AG09319 (cell line): Measurements from ENCODE around the gene BRF1.

Source experiments
- DNase-seq: peaks from one replicate; pipeline ENCODE4 v3.0.0-alpha.2; 2010; ENCODE audit warnings: low read depth; ENCODE audit errors: extremely low read depth
- TF ChIP-seq, protein P1 (sequence below): IDR thresholded peaks from 2 replicates; pipeline ENCODE4 v1.5.1; 2011; ENCODE audit warnings: low read depth, mild to moderate bottlenecking, inconsistent platforms, low read length, moderate library complexity

BRF1 gene

DNA sequence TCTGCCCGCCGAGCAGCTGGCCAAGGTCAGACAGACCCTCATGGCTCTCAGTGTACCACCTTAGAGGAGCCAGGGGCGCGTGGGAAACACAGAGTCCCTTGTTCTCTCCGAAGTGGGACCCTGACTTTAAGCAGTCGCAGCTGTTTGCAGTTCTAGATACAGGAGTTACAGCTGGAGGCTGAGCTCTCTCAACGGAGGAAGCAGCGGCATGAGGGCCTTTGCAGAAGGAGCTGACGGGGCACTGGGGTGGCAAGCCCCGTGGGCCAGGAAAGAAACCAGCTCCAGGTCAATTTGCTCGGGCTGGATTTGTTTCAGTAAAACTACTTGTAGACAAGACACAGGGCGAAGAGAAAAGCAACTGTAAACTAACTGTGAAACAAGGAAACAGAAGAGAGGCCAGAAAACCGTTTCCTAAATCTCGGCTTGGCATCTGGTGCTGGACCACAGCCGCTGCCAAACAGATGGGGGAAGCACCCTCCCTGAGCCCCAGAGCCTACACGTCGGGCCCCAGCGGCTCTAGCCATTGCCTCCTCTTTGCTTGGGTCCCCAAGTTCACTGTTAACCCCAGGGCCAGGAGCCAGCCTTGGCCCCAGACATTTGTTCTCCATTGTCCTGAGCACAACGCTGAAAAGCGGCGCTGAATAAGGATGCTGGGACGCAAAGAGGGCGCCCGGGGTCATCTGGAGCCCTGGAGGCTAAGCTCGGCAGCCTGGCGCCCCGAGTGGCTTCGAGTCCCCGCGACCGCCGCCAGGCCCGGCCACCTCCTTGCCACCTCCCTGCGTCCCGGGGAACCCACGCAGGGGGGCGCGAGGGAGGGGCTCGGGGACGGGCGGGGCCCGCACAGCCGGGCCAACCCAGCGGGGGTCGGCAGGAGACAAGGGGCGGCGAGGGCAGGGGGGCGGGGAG, 12.8 kb upstream of the BRF1 start:
- no peak for DNase-seq
- TF ChIP-seq, protein P1, sequence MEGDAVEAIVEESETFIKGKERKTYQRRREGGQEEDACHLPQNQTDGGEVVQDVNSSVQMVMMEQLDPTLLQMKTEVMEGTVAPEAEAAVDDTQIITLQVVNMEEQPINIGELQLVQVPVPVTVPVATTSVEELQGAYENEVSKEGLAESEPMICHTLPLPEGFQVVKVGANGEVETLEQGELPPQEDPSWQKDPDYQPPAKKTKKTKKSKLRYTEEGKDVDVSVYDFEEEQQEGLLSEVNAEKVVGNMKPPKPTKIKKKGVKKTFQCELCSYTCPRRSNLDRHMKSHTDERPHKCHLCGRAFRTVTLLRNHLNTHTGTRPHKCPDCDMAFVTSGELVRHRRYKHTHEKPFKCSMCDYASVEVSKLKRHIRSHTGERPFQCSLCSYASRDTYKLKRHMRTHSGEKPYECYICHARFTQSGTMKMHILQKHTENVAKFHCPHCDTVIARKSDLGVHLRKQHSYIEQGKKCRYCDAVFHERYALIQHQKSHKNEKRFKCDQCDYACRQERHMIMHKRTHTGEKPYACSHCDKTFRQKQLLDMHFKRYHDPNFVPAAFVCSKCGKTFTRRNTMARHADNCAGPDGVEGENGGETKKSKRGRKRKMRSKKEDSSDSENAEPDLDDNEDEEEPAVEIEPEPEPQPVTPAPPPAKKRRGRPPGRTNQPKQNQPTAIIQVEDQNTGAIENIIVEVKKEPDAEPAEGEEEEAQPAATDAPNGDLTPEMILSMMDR, result no peak

DNA sequence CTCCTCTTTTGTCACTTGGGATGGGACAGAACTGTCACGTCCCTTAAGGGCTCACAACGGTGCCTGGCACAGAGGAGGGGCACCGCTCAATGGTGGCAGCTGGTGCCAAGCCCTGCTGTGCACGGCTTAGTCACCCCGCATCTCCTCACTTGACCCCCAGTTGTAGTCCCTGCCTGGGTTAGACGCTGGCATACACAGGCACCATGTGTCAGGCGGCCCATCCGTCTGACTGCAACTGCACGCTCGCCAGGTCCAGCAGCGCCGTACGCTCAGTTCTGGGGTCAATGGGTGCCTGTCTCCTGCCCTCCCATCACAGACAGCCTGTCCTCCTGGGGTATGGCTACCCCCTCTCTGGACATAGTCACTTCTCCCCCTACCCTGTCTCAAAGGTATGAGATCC, 12.2 kb upstream of the BRF1 start:
- DNase-seq, result no peak
- TF ChIP-seq, protein P1, result no peak

DNA sequence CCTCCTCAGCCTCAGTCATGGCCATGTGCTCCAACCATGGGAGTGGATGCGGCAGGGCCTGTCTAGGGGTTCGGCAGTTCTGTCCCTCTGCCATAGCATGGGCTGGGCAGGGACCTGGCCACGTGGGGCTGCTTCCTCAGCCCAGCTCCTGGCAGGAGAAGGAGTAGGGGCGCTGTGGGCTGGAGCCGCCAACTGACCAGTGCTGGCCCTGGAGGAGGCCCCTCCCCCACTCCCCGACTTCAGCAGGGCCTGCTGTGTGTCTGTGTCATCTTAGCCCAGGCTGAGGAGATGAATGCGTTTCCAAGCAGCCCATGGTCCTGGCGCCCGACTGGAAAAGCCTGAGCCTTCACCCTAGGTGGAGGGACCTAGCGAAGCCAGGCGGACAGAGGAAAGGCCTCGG, 11.0 kb upstream of the BRF1 start:
- DNase-seq, result no peak
- TF ChIP-seq, protein P1, result no peak

DNA sequence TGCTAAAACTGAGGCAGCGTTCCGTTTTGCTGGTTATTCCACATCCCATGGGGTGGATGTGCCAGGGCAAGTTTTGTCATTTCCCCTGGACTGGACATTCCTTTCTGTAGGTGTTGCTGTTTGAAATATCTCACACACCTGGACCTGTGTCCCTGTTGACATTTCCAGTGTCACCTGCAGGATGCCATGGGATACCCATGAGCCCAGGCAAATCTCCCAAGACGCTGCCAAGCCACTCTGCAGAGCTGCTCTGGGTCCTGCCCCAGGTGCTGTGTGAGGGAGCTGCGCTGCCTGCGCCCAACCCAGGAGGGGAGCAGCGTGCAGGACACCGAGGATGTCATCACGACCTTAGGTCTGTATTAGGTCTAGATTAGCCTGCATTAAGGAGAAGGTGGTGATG, 8.6 kb upstream of the BRF1 start:
- no peak for DNase-seq
- TF ChIP-seq, protein P1, result no peak

DNA sequence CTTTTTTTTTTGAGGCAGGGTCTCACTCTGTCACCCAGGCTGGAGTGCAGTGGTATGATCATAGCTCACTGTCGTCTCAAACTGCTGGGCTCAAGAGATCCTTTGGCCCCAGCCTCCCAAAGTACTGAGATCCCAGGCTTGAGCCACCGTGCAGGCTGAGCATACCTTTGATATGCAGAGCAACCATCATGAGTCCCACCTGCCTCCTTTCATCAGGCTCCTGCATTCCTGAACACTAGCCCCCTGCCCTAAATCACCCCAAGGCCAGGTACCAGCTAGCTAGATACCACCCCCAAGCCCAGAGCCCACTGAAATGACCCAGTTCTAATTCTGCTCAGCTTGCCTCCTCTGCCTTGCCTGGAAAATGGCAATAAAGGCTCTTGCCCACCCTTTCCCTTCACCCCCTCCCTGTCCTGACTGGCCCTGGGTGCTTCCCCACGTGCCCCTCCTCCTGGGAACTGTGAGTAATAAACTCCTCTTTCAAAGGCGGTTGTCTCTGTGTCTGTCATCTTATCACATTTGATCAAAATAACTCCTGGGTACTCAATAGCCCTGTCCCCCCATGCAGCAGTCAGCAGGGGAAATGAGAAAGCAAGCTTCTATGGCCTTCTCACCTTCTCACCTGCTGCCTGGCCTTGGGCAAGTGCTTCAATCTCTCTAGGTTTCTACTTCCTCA, 6.4 kb upstream of the BRF1 start:
- DNase-seq, result no peak

DNA sequence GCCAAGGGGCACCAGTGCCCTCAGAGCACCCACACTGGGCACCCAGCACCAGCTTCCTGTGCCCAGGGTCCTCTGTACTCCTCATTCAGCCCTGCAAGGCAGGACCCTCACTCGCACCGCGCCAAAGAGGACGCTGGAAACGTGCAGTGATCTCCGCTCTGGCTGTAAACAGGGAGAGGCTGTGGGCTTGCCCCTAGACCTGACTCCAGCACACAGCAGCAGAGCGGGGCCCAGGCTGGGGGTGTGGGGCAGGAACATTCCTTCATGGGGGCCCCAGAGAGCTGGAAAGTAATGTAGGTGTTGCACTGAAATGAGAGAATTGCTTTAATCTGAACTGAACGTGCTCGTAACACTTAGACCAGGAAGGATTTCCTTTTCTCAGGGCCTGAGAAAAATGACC, 5.0 kb upstream of the BRF1 start:
- TF ChIP-seq, protein P1, result no peak
- DNase-seq, result no peak

More for the DNA sequence above, 6.4 kb upstream of the BRF1 start:
- TF ChIP-seq, protein P1, result no peak

DNA sequence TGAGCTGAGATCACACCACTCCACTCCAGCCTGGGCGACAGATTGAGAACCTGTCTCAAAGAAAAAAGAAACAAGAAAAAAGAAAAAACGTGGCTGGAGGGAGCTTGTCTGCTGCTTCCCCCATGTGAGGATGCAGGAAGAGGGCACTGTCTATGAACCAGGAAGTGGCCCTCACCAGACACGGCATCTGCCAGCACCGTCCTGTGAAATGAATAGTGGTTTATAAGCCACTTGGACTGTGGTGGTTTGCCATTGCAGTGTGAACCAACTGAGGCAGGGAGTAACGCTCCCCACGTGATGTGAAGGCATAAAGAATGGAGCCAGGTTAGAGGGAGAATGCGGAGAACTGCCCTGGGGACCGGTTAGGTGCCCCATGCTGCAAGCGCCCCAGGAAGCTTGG, 4.5 kb upstream of the BRF1 start:
- DNase-seq, result no peak
- TF ChIP-seq, protein P1, result no peak
